GM21737 (cell line): ENCODE results near the gene TECTB.

Experiments used
- ATAC-seq: cut with Tn5 transposase; IDR thresholded peaks from one replicate; pipeline ENCODE4 v1.9.1; 2021; ENCODE audit warnings: mild to moderate bottlenecking, moderate library complexity; ENCODE audit not compliant: unreplicated experiment

The TECTB gene

GRCh38 chr10:112344261-112344660, 61.1 kb downstream of the TECTB start:
- ATAC-seq, result no peak

- no peak for ATAC-seq
These were observed 62.0 kb downstream of the TECTB start for GRCh38 chr10:112345202-112345601.

- no peak for ATAC-seq
These were observed 62.5 kb downstream of the TECTB start for GRCh38 chr10:112345743-112346142.

GRCh38 chr10:112346774-112347173, 63.6 kb downstream of the TECTB start:
- ATAC-seq, result no peak

GRCh38 chr10:112347709-112348671, 64.8 kb downstream of the TECTB start:
- ATAC-seq, result no peak

GRCh38 chr10:112348759-112349158, 65.6 kb downstream of the TECTB start:
- no peak for ATAC-seq

GRCh38 chr10:112349521-112350085, 66.4 kb downstream of the TECTB start:
- ATAC-seq, result no peak

- ATAC-seq, result no peak
These were observed 67.9 kb downstream of the TECTB start for GRCh38 chr10:112351146-112351545.

GRCh38 chr10:112352044-112352443, 68.8 kb downstream of the TECTB start:
- ATAC-seq, result no peak

- ATAC-seq, result no peak
These were observed 69.8 kb downstream of the TECTB start for GRCh38 chr10:112353046-112353445.
